A549 (cell line): ENCODE data around the gene CPA3.

Experiments used
- CBX2 ChIP-seq: fragments of 200-600 bp; sonication (generic); IDR thresholded peaks from 2 replicates; pipeline ENCODE4 v1.6.1; 2016; ENCODE audit warnings: low read depth, mild to moderate bottlenecking, borderline replicate concordance
- CTCF ChIP-seq: fragments of >200 bp; sonication (Bioruptor Twin); formaldehyde crosslinking; IDR thresholded peaks from 3 replicates; pipeline ENCODE4 v1.5.1; 2016
- HOXB5 ChIP-seq: fragments of 250-450 bp; sonication (Bioruptor Pico); IDR thresholded peaks from 2 replicates; pipeline ENCODE4 v1.5.0; 2020; ENCODE audit warnings: mild to moderate bottlenecking, moderate library complexity
- JUN ChIP-seq, 2 experiments: fragments of >200 bp; sonication (Bioruptor Twin); formaldehyde crosslinking; IDR thresholded peaks; 2 replicates in 1 of 2; 3 replicates in 1 of 2; pipeline ENCODE4 v1.6.1; 2016 to 2017
- JUNB ChIP-seq: fragments of >200 bp; sonication (Bioruptor Twin); formaldehyde crosslinking; IDR thresholded peaks from 2 replicates; pipeline ENCODE4 v1.6.1; 2016
- MAZ ChIP-seq: fragments of 150-350 bp; IDR thresholded peaks from 2 replicates; pipeline ENCODE4 v1.6.1; 2014; ENCODE audit warnings: antibody characterized with exemption, low read depth, low read length, borderline replicate concordance
- PHF8 ChIP-seq: fragments of 200-600 bp; sonication (generic); IDR thresholded peaks from 2 replicates; pipeline ENCODE4 v1.6.1; 2016; ENCODE audit warnings: low read depth, mild to moderate bottlenecking, antibody characterized with exemption, moderate library complexity, borderline replicate concordance
- POLR2A ChIP-seq: IDR thresholded peaks from 2 replicates; pipeline ENCODE4 v1.6.1; 2012; ENCODE audit warnings: mild to moderate bottlenecking, low read length
- POLR2AphosphoS2 ChIP-seq: conservative IDR thresholded peaks from 2 replicates; pipeline ENCODE4 v1.6.1; 2012; ENCODE audit warnings: low read length, improper control_type of control experiment, inconsistent platforms
- RCOR1 ChIP-seq: fragments of 150-350 bp; IDR thresholded peaks from 2 replicates; pipeline ENCODE4 v1.6.1; 2014; ENCODE audit warnings: antibody characterized with exemption, low read length, low read depth
- SREBF2 ChIP-seq: fragments of 450-650 bp; IDR thresholded peaks from 2 replicates; pipeline ENCODE4 v1.6.1; 2014; ENCODE audit warnings: mild to moderate bottlenecking, moderate library complexity

- TF ChIP-seq POLR2A (no peak), CTCF (no peak), CBX2 (no peak), RCOR1 (no peak), MAZ (no peak), POLR2AphosphoS2 (no peak), JUN (IDR thresholded peaks at IDR 0.05) (no peak), PHF8 (no peak), JUNB (no peak), SREBF2 (no peak), HOXB5 (CRISPR knock-in tag) (no peak)
These were observed 73.2 kb downstream of the CPA3 start for GRCh38 chr3:148938306-148938705.
